Inflammatory macrophage treated with lipopolysaccharide for 1 hour (primary cell): ENCODE data around the gene PAX5.

Experiments used
- DNase-seq, 2 donors: peaks; one replicate each; pipeline ENCODE4 v3.0.0-alpha.2; 2020 to 2022

The PAX5 gene

DNA sequence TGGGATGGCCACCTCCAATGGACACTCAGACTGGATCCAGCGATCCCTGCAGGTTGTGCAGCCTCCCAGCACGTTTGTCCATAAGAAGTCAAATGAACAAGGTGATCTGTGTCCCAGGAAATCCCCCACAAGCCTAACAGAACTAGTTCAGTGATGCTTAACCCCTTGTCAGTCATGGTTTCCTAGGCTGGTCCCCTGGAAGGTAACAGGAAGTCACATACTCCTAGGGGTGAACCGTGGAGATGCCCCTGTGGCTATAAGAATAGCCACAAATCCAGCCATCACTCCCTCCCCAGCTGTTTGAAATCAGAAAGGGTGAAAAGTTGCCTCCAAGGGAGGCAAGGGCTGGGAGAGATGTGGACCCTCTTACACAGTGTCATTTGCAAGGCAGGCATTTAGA is 22.5 kb downstream of the PAX5 start:
- DNase-seq = no peak

- DNase-seq = no peak
These were observed 23.1 kb downstream of the PAX5 start for GRCh38 chr9:37010976-37011375.

- DNase-seq = no peak
These were observed 23.9 kb downstream of the PAX5 start for GRCh38 chr9:37010180-37010579.

DNA sequence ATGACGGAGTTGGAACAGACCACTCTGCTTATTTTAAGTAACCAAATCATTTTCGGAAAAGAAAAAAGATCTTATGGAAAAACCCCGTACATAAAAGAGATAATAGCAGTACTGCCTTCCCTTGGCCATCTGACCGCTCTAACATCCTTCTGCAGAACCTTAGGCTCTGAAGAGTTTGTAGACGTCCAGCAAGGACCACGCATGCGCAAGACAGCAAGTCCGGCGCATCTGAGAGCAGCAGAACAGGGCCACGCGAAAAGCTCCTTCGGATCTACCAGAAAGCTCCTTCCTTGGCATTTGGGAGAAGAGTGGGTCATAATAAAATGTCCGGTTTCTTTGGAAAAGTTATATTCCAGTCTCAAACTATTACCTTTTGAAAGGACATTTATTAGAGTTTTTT is 26.8 kb downstream of the PAX5 start:
- DNase-seq = no peak

DNA sequence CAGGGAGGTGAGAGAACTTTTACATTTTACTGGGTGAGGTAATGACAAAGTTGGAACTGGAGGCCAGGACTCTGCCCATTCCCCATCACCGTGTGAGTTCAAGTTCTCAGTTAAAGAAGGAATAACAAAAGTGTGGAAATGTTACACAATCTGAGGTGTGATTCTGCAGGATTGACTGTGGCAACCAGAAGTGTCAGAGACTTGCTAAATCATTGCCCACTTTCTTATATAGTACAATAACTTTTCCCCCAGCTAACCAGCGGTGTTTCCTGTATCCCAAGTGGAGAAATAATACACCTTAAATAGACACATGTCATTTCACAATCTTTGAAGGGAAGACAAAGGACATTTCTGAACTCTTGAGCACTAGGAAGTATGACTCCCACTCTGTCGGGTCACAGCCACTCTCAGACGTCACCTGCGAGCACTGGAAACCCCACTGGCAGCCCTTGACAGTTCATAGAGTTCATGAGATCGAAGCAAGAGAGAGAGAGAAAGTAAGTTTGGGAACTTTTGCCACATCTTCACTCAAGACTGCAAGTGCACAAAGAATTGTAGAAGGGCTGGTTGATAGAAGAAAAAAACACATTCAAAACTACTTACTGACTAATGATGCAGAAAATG is 28.4 kb downstream of the PAX5 start:
- no peak for DNase-seq

DNA sequence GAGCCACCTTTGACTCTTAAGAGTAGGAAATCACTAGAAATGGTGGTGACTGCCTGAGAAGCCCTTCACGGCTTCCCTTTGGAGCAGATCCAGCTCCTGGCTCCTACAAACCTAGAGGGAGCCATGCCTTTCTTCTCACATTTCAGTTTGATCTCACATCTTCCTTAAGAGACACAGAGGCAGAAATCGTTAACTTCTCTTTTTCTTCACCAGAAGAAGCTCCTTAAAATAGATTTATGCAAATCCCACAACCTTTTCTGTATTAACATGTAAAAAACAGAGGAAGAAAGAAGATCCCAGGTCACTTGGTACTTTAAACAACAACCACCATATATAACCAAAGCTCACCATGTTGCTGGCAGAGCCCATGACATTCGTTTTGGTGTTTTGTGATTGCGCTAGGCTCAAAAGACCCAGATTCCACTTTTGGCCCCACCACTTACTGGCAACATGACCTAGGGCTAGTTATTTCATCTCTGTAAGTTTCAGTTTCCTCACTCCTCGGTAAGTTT is 29.6 kb downstream of the PAX5 start:
- no peak for DNase-seq

GRCh38 chr9:37002413-37003217 is 31.5 kb downstream of the PAX5 start:
- DNase-seq = no peak

GRCh38 chr9:37002036-37002412 is 32.0 kb downstream of the PAX5 start:
- DNase-seq = no peak

DNA sequence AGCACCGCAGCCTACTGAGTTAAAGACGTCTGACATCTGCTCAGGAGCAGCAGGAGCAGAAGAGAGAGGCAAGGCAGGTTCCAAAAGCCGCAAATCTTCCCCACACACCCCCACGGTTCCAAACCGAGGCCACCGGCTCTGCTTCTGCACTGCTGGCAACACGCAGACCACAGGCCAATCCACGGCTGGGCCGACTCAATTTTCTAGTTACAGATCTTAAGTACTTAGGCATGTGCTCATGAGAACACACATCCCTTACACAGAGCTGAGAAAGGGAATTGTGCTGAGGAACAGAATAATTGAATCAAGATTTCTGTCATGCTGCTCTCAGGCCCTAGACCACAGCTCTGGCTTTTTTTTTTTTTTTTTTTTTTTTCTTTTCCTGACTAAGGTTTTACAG is 32.6 kb downstream of the PAX5 start:
- no peak for DNase-seq

GRCh38 chr9:36999728-37000333 is 34.2 kb downstream of the PAX5 start:
- DNase-seq = no peak

GRCh38 chr9:36997414-36997813 is 36.7 kb downstream of the PAX5 start:
- DNase-seq = no peak

- DNase-seq = no peak
These were observed 37.4 kb downstream of the PAX5 start for GRCh38 chr9:36996706-36997086.

- DNase-seq = peak; percentile 45 to 59
These were observed 38.0 kb downstream of the PAX5 start for GRCh38 chr9:36995927-36996705.

- DNase-seq = no peak
These were observed 39.9 kb downstream of the PAX5 start for GRCh38 chr9:36993933-36994764.

DNA sequence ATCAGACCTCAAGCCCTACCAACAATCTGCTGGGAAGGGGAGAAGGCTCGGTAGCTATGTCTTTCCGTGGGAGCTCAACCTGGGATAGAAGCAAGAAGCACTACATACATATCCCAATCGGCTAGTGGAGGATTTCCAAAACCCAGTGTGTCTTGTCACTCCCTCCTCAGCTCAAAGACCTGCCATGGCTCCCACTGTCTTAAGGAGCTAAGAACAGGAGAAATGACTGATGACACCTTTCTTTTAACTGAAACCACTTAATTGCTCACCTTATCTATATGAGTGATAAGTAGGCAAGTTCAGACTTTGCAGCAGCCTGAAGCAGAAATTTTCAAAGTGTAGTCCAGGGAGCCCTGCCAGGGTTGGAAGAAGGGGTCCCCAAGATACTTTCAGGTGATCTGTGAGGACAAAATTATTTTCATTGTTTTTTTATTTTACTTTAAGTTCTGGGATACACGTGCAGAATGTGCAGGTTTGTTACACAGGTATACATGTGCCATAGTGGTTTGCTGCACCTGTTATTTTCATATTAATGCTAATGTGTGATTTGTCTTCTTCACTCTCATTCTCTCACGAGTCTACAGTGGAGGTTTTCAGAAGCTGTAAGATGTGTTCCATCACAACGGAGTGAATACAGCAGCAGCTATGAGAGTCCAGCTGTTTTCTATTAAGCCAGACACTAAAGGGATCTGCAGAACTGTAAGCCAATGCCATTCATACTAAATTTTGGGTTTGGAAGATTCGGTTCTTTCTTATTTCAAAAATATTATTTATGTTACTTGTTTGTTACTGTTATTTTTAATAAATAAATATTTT is 41.4 kb downstream of the PAX5 start:
- no peak for DNase-seq

GRCh38 chr9:36991516-36992134 is 42.4 kb downstream of the PAX5 start:
- DNase-seq = peak in 1 of 2 donors; percentile 51

- no peak for DNase-seq
These were observed 45.2 kb downstream of the PAX5 start for GRCh38 chr9:36988848-36989247.

DNA sequence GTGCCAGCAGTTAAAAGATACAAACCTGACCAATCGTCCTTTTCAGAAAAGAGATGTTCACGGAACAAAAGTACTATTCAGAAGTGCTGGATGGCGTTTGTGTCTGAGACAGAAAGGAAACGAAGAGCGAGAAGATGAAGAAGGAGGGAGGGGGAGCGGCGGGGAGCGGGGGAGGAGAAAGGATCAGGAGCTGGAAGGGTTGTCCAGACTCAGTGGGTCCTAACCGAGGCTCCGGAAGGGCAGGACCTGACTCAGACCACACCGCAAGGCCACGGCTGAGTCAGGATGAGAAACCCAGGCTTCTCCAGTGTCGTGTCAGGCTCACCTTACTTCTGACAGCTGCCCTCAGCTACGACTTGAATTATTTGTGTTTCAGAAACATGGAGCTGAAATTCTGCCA is 46.2 kb downstream of the PAX5 start:
- DNase-seq = no peak

DNA sequence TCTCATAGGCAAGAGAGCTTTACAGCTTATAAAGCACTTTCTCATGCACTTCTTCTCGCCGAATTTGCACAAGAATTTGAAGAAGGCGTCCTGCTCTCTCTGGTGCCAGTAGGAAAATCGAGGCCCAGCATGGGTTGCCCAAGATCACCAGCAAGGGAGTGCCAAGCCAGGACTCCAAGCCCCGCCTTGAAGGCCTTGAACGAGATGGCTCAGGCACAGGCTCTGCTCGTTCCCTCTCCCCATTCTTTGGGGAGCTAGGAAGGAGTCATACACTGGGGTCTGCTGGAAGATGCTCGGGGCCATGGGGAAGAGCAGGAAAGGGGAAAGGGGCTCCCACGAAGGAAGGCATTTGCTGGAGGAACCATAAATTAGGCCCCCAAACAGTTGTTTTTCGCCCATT is 46.7 kb downstream of the PAX5 start:
- no peak for DNase-seq

GRCh38 chr9:36986468-36987408 is 47.3 kb downstream of the PAX5 start:
- DNase-seq = no peak
